GM18498 (cell line): Measurements from ENCODE around the gene SWAP70.
A peak's percentile ranks its signal among the peaks of the same experiment; 100 is the strongest.
"Not testable (repeated sequence)": the region's sequence is repeated elsewhere in the genome, so short reads cannot be mapped to it uniquely, and the experiment has no call there.

Experiments used
- ATAC-seq: cut with Tn5 transposase; IDR thresholded peaks from one replicate; pipeline ENCODE4 v1.9.1; 2021; ENCODE audit warnings: mild to moderate bottlenecking, moderate library complexity; ENCODE audit not compliant: unreplicated experiment

Gene SWAP70

DNA sequence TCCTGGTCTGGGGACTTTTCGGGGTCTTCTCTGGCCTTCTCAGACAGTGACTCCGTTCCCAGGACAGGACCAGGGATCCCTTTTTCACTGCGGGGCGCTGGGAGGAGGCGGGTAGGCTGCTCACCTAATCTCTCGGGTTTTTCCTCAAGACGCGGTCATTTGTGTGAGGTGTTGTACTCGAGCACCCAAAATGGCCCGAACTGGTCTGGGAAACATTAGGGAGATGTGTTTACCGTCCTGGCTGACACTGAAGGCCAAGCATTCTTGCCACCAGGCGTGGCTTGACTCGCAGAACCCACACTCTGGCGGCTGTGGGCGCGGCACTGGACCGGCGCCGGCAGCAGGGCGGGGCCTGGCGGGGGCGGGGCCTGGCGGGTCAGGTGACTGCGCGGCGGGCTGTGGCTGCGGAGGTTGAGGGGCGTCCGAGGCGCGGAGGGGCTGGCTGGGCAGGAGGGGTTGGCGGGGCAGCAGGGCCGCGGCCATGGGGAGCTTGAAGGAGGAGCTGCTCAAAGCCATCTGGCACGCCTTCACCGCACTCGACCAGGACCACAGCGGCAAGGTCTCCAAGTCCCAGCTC, at the start of gene SWAP70:
TSS of gene SWAP70 (plus strand) at position 379 of the 577 bp plus-strand sequence. CDS start at position 482, 103 bp downstream.
- peak; percentile 87 for ATAC-seq

DNA sequence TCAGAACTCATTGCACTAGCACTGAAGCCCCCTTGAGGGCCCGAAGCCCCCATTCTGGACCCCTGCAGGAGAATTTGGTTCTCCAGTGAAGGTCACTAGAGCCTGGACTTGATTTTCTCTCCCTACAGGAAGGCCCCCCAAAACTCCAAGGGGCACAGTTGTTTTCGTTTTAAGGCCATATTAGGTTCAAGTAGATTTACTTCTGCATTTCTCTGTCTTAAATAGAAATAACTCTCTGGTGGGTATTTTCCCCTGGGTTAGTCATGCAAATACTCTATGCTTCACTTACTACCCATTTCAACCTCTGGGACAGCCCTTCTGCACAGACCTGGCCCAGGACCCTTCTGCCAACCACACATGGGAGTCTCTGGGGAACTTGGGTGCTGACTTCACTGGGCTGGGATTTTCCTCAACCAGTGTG, 48.8 kb upstream of the SWAP70 start:
- ATAC-seq, result peak; percentile 53

DNA sequence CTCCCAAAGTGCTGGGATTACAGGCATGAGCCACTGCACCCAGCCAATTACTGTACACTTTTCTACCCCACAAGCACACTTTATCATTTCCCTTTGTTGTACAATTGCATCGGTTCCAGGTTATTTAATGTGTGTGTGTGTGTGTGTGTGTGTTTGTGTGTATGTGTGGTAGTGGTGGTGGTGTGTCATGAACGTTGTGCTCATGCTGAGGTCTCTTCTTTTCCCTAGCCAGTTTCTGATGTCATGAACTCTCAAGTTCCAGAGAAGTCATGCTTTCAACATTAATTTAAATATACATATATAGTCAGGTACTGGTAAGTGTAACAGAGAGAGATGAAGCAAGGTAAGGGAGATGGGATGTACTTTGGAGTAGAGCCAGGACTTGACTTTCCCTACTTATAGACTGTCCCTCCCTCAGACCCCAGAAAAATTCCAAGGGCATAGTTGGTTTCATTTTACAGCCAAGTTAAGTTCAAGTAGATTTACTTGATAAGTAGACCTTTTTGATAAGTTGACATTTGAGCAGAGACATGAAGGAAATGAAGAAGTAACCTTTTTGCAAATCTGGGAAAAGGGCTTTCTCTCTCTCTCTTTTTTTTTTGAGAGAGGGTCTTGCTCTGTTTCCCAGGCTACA, 47.7 kb upstream of the SWAP70 start:
- no peak for ATAC-seq

DNA sequence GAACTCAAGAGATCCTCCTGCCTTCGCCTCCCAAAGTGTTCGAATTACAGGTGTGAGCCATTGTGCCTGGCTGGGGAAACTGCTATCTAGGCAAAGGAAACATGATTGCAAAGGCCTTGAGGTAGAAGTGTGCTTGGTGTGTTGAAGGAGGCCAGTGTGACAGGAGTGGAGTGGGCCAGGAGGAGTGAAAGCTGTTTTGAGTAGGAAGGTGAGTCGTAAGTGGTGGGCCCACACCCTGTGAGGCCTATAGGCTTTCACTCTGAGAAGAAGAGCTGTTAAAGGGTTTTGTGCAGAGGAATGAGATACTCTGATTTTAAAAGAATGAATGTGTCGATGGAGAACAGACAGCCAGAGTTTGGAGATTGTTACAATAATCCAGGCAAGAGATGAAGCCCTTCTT, 47.0 kb upstream of the SWAP70 start:
- ATAC-seq, result no peak

DNA sequence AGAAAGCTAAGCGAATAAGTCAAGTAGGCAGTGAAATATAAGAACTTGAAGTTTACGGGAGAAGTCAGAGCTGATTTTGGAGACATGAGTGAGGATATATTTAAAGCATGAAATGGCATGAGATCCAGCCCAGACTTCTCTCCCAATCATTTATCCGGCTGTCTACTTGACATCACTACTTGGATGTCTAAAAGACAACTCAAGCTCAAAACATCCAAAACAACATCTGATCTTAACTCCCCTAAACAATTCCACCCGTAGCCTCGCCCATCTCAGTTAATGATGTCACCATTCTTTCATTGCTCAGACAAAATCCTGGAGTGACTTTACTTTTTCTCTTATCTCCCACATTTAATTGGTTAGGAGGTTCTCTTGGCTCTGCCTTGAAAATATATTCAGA, 45.9 kb upstream of the SWAP70 start:
- ATAC-seq, result no peak

DNA sequence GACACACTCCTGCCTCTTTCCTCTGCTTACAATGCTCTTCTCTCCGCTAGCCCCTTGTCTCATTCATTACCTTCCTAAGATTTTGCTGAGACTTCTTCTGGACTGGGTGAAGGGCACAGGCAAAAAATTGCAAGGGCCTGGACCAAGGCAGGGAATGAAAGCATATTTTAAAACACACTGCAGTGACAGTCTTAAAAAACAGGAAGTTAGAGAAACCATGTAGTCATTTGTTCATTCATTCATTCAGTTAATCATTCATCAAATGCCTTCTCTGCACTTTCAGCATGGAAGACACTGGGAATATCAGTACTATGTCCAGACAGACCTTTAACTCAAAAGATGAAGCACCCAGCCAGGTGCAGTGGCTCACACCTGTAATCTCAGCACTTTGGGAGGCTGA, 44.9 kb upstream of the SWAP70 start:
- ATAC-seq, result no peak

DNA sequence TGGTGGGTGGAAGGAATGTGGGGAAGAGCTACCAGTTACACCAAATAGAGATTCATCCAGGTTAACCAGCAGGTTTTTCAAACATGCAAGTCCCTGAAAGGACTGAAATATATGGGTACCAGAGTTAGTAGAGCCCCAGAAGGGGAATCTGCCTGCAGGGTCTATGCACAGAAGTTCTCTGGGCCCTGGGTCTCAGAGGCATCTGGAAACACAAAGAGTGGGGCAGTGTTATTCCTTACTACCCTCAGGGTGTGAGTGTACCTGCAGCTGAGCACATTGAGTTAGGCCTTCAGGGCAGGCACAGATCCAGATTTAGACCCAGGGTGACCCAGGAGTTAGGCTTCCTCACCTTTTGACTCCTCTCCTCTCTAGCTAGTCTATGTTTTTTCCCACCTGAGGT, 43.9 kb upstream of the SWAP70 start:
- ATAC-seq, result no peak

DNA sequence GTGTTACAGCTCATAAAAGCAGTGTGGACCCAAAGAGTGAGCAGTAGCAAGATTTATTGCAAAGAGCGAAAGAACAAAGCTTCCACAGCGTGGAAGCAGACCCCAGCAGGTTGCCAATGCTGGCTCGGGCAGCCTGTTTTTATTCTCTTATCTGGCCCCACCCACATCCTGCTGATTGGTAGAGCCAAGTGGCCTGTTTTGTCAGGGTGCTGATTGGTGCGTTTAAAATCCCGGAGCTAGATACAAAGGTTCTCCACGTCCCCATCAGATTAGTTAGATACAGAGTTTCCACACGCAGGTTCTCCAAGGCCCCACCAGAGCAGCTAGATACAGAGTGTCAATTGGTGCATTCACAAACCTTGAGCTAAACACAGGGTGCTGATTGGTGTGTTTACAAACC, 41.5 kb upstream of the SWAP70 start:
- ATAC-seq, result not testable (repeated sequence)

DNA sequence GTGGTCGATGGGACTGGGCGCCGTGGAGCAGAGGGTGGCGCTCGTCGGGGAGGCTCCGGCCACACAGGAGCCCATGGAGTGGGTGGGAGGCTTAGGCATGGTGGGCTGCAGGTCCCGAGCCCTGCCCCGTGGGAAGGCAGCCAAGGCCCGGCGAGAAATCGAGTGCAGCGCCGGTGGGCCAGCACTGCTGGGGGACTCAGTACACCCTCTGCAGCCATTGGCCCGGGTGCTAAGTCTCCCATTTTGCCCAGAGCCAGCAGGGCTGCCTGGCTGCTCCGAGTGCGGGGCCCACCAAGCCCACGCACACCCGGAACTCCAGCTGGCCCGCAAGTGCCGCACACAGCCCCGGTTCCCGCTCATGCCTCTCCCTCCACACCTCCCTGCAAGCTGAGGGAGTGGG, 40.8 kb upstream of the SWAP70 start:
- ATAC-seq, result not testable (repeated sequence)

DNA sequence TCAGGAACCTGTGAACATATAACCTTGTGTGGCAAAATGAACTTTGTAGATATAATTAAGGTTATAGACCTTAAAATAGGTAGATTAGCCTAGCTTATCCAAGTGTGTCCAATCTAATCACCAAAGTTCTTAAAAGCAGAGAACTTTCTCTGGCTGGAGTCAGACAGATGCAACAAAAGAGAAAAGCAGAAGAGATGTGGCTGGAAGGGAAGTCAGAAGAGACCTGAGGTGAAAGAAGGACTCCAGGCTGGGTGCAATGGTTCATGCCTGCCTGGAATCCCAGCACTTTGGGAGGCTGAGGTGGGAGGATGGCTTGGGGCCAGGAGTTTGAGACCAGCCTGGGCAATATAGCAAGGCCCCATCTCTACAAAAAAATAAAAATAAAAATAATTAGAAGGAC, 39.4 kb upstream of the SWAP70 start:
- ATAC-seq, result no peak

DNA sequence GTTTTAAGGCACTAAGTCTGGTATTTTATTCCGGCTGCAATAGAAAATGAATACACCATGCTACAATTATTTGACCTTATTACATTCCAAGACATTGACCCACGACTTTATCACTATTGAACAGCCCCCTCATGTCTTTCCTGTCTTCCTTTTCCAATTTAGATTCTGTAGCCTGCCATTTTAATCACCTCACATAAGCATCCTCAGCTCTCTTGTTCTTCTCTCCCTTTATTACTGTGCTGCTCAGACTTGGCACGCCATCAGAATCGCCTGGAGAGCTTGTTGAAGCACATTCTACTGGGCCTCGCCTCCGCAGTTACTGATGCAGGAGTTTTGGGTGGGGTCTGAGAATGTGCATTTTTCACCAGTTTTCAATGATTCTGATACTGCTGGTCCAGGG, 38.7 kb upstream of the SWAP70 start:
- ATAC-seq, result no peak

DNA sequence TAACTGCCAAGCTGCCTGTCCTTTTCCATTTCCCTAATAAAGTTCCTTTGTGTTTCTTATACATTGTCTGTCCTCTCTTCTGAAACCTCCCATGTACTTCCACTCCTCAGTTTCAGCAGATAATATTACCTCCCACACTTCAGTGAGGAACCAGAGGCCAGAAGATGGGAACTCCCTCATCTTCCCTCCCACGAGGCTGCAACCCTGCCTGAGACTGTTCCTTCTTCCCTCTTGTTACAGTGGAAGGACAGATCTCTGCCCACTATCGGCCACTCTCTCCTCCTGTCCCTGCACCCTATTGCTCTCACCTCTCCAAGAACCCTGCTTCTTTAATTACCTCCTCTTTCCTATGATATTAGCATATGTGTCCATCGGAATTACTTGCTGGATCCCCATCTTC, 38.1 kb upstream of the SWAP70 start:
- ATAC-seq, result no peak

DNA sequence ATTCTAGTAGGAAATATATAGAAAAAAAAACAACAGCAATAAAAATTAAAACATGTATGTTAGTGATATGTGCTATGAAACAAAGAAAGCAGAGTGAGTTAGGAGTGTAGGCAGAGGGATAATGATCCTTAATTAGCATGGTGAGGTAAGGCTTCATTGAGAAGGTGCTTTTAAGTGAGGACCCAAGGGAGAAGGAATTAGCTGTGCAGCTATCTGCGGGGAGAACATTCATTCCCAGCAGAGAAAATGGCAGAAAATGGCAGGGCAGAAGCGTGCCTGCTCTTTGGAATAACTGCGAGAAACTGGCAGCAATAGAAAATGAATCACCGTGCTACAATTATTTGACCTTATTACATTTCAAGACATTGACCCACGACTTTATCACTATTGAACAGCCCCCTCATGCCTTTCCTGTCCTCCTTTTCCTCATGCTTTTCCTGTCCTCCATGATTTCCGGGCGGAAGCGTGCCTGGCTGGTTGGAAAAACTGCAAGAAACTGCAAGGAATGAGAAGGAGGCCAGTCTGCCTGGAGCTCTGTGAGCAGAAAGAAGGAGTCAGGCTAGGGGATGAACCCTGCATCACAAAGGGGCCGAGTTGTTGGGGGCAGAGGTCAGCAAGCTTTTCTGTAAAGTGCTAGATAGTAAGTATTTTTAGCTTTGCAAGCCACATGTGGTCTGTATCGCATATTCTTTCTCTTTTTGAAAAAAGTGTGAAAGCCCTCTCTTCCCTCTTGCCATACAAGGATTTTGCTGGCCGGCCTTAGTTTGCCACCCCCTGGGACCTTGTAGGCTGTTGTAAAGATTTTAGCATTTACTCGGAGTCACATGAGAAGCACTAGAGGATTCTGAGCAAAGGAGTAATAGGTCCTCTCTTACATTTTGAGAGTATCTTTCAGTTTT, 37.1 kb upstream of the SWAP70 start:
- peak; percentile 67 for ATAC-seq

DNA sequence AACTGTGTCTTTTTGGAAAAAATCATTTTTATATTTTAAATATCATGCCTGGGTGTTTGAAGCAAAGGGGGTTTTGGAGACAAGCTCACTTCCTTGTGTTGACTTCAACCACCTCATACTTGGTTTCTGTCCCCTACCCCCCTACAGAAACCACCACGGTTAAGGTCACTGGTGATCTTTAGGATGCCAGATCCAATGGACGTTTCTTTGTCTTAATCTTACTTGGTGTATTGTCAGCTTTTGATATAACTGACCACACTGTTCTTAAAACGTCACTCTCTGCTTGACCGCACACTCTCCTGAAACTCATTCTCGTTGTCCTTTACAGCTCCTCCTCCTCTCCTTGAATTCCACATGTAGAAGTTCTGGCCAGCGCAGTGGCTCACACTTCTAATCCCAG, 34.8 kb upstream of the SWAP70 start:
- ATAC-seq, result no peak

DNA sequence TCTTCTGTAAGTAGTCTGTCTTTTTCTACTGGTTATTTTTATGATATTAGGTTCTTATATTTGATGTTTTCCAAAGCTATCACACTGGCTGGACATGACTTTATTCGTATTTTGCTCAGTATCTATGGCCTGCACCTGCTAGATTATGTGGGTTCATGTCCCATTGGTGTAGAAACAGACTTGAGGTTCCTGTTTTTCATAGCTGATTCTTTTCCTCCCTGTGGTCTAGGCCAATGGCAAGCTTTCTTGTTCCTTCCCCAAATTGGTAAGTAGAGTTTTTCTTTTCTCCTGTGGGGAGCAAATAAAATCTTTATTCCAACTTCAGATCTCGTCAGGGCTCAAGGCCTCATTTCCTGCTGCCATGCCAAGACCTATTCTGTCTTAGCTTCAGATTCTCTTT, 30.2 kb upstream of the SWAP70 start:
- no peak for ATAC-seq

DNA sequence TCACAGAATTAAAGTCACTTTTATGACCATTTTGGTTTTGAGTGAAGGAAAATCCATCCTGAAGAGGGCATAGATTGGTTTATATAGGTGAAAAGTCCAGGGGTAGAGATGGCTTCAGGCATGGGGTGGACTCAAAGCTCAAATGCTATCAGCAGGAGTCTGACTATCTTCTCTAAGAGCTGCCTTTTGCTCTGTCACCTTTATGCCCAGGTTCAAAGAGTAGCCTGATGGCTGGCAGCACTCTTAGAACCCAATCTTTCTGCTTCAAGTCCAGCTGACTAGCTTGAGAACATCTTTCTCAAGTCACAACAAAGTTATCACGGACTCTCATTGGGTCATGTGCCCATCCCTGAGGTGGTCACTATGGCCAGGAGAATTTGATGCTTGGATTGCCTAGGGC, 27.2 kb upstream of the SWAP70 start:
- ATAC-seq, result no peak

DNA sequence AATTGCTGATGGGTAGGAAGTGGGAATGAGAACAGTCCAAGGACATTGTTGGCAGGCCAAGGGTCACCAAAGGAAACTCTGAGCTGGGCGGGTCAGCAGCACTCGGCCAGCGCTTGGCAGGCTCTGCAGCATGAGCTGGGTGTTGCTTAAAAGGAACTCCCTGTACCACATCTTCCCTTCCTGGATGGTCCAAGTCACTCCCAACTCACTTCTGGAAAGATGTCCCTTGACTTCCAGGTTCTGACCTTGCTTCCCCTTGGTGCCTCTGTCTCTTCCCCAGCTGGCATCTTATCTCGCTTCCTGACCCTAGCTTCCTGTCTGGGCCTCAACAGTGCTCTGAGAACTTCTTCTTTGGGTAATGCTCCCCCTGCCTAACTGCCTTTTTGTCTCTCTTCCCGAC, 24.8 kb upstream of the SWAP70 start:
- no peak for ATAC-seq

DNA sequence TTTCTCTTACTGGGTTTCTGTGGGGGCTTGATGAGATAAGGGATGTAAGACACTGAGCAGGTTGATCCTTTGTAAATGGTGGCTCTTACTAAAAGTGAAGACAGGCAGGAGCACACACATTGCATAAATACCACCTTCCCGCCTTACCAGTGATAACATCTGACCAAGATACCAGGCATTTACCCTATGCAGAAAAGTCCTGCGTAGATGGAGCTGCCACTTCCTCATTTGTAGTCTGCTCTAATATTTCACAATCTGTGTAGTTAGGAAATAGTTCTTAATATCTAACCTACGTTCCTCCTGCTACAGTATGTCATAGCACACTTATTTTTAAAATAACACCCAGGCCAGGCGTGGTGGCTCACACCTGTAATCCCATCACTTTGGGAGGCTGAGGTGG, 23.9 kb upstream of the SWAP70 start:
- ATAC-seq, result no peak

DNA sequence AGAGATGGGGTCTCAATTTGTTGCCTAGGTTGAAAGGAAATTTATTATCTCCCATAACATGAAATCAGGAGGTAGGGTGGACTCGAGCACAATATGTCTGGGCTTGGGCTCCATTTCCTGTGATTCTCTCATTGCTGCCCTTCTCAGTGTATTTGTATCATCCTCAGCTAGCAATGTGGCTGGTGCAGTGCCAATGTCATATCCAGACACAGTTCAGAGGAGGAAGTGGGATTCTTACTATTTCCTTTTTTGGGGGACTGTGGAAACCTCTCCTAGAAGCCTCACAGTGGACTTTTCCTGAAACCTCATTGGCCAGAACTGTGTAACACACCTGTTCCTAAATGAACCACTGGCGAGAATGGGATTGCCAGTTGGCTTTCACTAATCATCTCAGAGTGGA, 21.0 kb upstream of the SWAP70 start:
- no peak for ATAC-seq

DNA sequence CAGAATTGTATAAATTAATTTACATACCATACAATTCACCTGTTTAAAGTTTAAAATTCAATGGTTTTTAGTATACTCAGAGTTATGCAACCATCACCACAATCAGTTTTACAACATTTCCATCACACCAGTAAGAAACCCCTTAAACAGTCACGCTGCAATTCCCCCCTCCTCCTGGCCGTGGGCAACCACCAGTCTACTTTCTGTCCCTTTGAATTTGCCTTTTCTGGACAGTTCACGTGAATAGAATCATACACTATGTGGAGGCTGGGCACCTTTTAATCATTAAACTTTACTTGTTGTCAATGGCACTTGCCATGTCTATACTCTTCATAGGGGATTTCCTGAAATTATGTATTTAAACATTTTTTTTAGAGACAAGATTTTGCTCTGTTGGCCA, 20.1 kb upstream of the SWAP70 start:
- peak; percentile 83 for ATAC-seq

DNA sequence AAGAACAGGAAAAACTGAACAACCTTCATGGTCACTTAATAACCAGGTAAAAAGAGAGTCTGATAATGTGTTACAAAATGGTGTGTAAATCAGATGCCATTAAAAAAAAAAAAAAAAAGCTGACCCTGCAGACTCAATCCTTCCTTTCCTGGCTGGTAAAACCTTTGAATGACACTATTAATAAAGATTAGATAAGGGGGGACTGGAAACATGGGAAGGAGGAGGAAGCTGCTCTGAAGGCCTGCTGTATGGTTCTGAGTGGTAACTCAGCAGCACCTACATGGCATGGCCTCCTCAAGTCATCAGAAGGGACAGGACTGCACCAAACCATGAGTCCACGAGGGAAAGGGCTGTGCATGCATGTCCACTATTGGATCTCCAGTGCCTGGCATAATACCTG, 18.0 kb upstream of the SWAP70 start:
- ATAC-seq, result no peak

DNA sequence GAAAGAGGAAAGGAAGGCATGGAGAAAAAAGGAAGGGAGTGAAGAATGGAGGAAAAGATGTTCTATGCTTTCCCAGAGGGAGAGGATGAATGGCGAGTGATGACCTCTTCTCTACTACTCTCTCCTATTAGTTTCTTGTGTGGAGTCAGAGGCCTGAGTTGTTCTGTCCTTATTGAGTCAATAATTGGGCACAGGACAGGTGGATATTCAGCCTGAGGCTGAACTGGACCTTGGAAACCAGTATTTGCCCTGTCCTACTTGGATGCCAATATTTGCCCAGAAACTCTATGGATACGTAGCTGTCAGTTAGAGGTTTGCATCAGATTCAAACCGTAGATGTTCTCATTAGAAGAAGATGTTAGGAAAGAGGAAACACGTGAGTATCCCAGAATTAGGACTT, 17.6 kb upstream of the SWAP70 start:
- ATAC-seq, result no peak
